AG09319 (cell line): Measurements from ENCODE around the gene NHSL2.

Experiments
- DNase-seq: peaks from one replicate; pipeline ENCODE4 v3.0.0-alpha.2; 2010; ENCODE audit warnings: low read depth; ENCODE audit errors: extremely low read depth
- TF ChIP-seq, protein P1 (sequence below): IDR thresholded peaks from 2 replicates; pipeline ENCODE4 v1.5.1; 2011; ENCODE audit warnings: low read depth, mild to moderate bottlenecking, inconsistent platforms, low read length, moderate library complexity

The NHSL2 gene

DNA sequence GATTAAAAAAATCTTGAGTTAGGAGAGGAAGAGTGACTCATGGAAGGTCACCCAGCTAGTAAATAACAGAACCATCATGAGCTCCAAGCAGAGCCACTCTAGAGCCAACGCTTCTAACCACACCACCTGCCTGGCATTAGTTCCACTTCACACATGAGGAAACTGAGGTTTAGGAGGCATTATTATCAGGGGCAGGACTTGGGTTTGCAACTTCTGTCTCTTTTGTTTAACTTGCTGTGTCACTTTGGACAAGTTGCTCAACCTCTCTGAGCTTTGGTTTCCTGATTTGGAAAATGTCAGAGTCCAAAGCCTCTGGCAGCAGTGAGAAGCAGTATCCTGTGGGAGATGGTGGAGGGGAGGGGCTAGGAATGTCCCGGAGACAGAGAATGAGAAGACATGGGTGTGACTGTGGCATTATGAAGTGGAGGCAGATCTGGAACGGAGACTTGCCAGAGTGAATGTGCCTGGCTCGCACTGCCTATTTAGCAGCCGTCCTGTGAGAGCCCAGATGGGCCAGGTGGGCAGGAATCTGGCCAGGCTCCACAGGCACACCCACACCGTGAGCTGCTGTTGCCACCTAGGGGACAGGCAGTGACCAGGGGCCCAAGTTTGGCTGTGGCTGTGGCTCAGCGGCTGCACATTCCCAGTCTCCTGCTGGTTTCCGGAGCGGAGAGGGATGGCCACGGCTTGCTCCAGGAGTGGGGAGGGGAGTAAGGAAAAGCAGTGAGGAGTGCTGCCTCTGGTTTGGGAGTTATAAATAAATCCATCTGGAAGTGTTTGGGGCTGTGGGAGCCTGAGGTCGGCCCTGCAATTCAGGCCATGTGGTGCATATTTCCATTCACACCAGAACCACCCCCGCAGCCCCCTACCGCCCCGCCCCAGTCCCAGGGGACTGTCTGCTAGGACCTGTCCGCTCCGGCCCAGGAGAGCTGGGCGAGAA lies 93.4 kb downstream of the NHSL2 start:
- DNase-seq, result peak; percentile 53
- TF ChIP-seq, protein P1, sequence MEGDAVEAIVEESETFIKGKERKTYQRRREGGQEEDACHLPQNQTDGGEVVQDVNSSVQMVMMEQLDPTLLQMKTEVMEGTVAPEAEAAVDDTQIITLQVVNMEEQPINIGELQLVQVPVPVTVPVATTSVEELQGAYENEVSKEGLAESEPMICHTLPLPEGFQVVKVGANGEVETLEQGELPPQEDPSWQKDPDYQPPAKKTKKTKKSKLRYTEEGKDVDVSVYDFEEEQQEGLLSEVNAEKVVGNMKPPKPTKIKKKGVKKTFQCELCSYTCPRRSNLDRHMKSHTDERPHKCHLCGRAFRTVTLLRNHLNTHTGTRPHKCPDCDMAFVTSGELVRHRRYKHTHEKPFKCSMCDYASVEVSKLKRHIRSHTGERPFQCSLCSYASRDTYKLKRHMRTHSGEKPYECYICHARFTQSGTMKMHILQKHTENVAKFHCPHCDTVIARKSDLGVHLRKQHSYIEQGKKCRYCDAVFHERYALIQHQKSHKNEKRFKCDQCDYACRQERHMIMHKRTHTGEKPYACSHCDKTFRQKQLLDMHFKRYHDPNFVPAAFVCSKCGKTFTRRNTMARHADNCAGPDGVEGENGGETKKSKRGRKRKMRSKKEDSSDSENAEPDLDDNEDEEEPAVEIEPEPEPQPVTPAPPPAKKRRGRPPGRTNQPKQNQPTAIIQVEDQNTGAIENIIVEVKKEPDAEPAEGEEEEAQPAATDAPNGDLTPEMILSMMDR, result peak; percentile 13

DNA sequence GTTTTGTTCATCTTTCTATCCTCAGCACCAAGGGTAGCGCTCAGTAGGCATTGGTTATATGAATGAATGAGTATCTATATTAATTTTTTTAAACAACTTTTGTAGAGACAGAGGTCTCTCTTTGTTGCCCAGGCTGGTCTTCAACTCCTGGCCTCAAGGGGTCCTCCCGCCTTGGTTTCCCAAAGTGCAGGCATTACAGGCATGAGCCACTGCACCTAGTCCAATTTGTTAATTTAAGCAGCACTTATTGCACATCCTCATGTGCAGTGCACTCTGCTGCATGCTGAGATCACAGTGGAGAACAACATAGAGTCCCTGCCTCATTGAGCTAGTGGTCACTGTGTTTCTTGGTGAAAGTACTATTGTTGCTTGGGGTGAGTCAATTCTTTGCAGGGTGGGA lies 94.4 kb downstream of the NHSL2 start:
- DNase-seq, result no peak
- TF ChIP-seq, protein P1, result no peak

DNA sequence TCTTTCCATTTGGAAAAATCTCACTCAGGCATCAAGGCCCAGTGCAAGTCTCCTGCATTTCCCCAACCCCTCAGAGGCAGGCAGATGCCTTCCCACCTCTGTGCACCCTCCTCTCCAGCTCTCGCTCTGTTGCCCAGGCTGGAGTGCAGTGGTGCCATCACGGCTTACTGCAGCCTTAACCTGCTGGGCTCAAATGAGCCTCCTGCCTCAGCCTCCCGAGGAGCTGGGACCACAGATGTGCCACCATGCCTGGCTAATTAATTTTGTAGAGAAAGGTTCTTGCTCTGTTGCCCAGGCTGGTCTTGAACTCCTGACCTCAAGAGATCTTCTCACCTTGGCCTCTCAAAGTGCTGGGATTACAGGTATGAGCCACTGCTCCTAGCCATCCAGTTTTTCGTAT lies 95.8 kb downstream of the NHSL2 start:
- TF ChIP-seq, protein P1, result no peak
- DNase-seq, result no peak

DNA sequence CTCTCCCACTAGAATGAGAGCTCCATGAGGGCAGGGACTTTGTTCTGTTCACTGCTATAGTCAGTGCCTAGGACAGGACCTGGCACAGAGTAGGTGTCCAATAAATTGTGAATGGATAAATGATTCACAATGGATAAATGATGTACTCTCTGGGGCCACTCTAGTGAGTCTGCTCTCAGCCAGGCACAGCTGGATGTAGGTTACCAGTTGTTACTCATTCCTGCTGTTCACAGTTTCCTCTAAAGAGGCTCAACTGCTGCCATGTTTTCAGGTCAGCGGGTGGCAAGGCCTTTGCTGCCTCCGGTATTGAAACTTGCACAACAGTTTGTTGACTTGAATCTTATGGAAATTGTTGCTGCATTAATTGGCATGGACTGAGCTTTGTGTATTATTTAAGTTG lies 99.1 kb downstream of the NHSL2 start:
- no peak for DNase-seq
- TF ChIP-seq, protein P1, result no peak

DNA sequence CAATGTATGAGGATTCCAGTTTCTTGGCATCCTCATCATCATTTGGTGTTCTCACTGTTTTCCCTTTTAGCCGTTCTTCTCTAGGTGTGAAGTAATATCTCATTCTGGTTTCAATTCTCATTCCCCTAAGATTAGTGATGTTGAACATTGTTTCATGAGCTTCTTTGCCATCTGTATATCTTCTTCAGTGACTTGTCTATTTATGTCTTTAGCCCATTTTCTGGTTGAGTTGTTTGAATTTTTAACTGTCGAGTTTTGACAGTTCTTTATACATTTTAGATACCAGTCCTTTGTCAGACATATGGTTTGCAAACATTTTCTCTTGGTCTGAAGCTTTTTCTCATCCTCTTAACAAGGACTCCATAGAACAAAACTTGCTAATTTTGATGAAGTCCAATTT lies 101.1 kb downstream of the NHSL2 start:
- TF ChIP-seq, protein P1, result no peak
- no peak for DNase-seq

DNA sequence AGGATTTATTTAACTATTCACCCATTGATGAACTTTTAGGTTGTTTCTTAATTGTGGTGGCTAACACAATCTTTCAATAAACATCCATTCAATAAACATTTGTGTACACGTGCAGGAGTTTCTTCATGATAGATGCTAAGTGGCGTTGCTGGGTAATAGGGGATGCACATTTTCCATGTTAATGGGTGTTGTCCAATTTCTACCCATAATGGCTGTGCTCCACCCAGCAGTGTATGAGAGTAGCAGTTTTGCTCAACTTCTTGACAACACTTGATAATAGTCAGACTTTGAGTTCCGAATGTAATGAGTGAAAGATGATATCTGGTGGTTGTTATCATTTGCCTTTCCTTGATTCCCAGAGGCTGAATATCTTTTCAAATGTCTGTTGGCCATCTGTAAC lies 104.7 kb downstream of the NHSL2 start:
- TF ChIP-seq, protein P1, result no peak
- no peak for DNase-seq
